Adrenal gland (tissue), 5 donors: ENCODE results near the gene CRYAB.

Experiments
- POLR2A ChIP-seq, 2 donors: fragments of 450-650 bp; IDR thresholded peaks; one replicate each; pipeline ENCODE4 v1.6.1; 2017; ENCODE audit warnings: antibody characterized with exemption in 2 of 2, mild to moderate bottlenecking in 2 of 2, moderate library complexity in 1 of 2
- TF ChIP-seq, protein P1 (sequence below), 6 experiments: fragments of 450-650 bp in 4 of 6; fragments of 200-600 bp in 2 of 6; sonication (generic) in 1 of 6; IDR thresholded peaks; 1 replicate in 5 of 6; 2 replicates in 1 of 6; pipeline versions ENCODE4 v1.5.1 to v1.8.0; 2016 to 2021; ENCODE audit warnings: antibody characterized with exemption in 6 of 6, mild to moderate bottlenecking in 2 of 6, moderate library complexity in 1 of 6
- donor health status: DM: no; HTN: no; CAD: no.

DNA sequence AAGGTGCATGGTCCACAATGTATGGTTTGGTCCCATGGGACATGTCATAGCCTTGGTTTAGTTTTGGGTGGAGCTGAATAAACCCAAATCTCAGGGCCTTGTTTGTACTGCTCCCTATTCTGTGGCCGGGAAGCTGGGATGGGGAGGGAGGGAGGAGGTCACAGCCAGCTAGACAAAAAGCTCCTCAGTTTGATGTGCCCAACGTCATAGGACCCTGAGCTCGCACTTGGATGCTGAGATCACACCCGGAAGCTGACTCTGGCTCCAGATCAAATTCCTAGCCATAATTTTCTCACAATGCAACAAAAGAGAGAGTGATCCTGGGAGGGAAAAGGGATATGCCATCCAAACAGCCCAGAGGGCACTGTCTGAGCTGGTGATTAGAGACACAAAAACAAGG is 2.4 kb upstream of the CRYAB start:
- TF ChIP-seq, protein P1, sequence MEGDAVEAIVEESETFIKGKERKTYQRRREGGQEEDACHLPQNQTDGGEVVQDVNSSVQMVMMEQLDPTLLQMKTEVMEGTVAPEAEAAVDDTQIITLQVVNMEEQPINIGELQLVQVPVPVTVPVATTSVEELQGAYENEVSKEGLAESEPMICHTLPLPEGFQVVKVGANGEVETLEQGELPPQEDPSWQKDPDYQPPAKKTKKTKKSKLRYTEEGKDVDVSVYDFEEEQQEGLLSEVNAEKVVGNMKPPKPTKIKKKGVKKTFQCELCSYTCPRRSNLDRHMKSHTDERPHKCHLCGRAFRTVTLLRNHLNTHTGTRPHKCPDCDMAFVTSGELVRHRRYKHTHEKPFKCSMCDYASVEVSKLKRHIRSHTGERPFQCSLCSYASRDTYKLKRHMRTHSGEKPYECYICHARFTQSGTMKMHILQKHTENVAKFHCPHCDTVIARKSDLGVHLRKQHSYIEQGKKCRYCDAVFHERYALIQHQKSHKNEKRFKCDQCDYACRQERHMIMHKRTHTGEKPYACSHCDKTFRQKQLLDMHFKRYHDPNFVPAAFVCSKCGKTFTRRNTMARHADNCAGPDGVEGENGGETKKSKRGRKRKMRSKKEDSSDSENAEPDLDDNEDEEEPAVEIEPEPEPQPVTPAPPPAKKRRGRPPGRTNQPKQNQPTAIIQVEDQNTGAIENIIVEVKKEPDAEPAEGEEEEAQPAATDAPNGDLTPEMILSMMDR (IDR thresholded peaks at IDR 0.05): no peak
- TF ChIP-seq POLR2A (IDR thresholded peaks at IDR 0.05): peak in 1 of 2 donors; percentile 23
